HEK293T (cell line): ENCODE results near the gene PROB1.

ENCODE experiments used
- BHLHE40 ChIP-seq: fragments of 450-650 bp; IDR thresholded peaks from 2 replicates; pipeline ENCODE4 v1.6.1; 2016; ENCODE audit warnings: mild to moderate bottlenecking, moderate library complexity, borderline replicate concordance
- ELF4 ChIP-seq: fragments of 450-650 bp; IDR thresholded peaks from 2 replicates; pipeline ENCODE4 v1.6.1; 2017; ENCODE audit warnings: antibody characterized with exemption
- FOXM1 ChIP-seq: fragments of 450-650 bp; IDR thresholded peaks from 2 replicates; pipeline ENCODE4 v1.6.1; 2017; ENCODE audit warnings: mild to moderate bottlenecking, borderline replicate concordance
- L3MBTL2 ChIP-seq: fragments of 450-650 bp; conservative IDR thresholded peaks from 2 replicates; pipeline ENCODE4 v1.6.1; 2016; ENCODE audit warnings: mild to moderate bottlenecking
- PKNOX1 ChIP-seq: fragments of 450-650 bp; IDR thresholded peaks from 2 replicates; pipeline ENCODE4 v1.6.1; 2016
- ZNF384 ChIP-seq: fragments of 450-650 bp; IDR thresholded peaks from 2 replicates; pipeline ENCODE4 v1.6.1; 2016

- TF ChIP-seq PKNOX1 = no peak
- TF ChIP-seq ELF4 = no peak
- TF ChIP-seq BHLHE40 = no peak
- TF ChIP-seq ZNF384 = no peak
- no peak for TF ChIP-seq L3MBTL2
- no peak for TF ChIP-seq FOXM1
Observed at GRCh38 chr5:139392678-139393496, 2.0 kb downstream of the PROB1 start.
